Right renal pelvis (tissue), 4 donors: Measurements from ENCODE around the gene PPP1R12B. TPM values are rescaled to one million over a fixed set of nuclear protein-coding genes. Genes with fewer than 3 reads are reported as not detected.
"Not testable (repeated sequence)": the region's sequence is repeated elsewhere in the genome, so short reads cannot be mapped to it uniquely, and the experiment has no call there.

ENCODE experiments used
- DNase-seq, 4 donors: peaks; one replicate each; pipeline ENCODE4 v3.0.0-alpha.2; 2013; ENCODE audit warnings: low read depth in 4 of 4, low spot score in 3 of 4, missing footprints in 1 of 4
- polyA plus RNA-seq, 4 donors: library from polyadenylated mRNA; unstranded; fragments of 120-200 nt; gene quantifications; one replicate each; pipeline ENCODE4 v1.2.1, GENCODE V29; 2013; ENCODE audit not compliant: insufficient read length in 4 of 4

Gene PPP1R12B
- polyA plus RNA-seq, 4 donors, result 16.2 to 19.2 (median 18.4) TPM

DNA sequence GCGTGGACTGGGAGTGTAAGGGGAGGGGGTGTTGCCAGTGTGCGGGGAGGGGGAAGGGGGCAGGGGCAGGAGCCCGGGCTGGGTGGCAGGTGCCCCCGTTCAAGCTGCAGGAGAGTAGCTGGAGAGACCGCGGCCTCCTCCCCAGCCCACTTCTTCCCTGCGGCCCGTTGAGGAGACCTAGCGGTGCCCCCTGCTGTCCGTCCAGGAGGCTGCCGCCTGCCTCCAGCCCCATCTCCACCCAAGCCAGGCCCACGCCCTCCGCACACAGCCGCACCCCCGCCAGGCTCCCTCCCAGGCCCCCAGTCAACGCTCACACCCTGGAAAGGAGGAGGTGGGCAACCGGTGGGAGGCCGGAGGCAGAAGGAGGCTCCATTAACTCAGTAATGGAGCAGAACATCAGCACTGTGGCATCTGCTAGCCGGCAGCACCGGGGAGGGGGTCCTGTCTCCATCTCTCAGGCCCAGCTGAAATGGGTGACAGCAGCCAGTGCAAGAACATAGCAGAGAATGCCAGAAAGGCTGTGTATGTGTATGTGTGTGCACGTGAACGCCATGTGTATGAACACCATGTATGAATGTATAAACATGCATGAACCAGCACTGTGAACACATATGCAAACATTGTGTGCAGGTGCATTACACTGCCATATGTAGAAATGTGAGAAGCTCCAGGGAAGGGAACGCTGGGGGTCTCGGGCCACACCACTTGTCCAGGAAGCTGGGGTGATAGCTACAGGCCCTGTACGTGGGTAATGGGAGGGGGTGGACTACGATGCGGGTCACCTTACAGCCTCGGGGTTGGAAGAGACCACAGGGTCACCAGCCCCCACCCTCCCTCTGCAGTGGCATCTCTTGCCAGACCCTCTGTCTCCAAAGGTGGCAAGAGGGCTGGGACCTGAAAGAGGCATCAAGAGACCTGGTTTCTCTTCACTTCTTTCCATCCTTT, 277.2 kb downstream of the PPP1R12B start:
- DNase-seq, result no peak

DNA sequence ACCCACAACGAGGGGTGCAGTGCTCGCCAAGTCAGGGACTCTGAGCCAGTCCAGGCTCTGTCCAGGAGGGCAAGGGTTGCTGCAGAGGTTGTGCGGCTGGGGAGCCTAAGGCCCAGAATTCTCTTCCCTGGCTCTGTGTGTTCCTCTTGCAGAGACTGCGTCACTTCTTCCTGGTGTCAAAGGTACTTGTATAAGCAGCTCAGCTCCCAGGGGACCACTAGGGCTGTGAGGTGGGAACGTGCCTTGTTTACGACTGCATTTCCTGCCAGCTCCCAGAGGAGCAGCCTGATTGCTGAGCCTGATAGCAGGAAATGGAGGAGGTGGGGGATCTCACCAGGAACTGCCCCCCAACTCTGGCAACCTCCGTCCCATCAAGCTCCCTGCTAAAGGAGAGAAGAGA, 278.5 kb downstream of the PPP1R12B start:
- DNase-seq, result not testable (repeated sequence)

DNA sequence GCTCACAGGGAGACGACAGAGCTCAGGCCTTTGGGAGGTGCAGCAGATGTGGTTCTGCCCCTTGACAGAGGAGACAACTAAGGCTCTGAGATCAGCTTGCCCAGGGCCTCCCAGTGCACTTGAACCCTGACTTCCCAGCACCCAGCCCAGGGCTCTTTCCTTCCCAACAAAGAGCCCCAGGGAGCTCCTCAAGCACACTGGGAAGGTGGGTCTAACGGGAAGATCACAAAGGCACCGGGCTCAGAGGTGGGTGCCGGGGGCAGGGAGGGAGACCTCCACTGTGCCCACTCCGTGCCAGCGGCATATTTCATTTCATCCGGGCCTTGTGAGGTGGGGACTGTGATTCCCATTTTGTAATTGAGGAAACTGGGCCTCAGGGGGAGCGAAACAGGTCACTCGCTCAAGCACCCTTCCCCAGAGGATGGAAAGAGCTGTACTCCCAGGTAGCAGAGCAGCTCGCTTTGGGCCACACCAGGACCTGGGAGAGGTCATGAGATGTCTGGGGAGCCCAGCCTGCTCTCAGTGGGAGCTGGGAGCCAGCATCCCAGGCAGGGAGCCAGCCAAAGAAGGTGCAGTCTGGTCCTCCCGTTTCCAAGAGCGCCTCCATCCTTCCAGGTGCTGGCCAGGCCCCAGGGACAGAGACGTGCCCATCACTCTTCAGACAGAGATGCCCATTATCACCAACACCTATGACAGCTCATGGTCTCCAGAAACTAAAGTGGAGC, 279.5 kb downstream of the PPP1R12B start:
- DNase-seq, result no peak

- DNase-seq, result no peak
These were observed 280.2 kb downstream of the PPP1R12B start for GRCh38 chr1:202628646-202629215.

DNA sequence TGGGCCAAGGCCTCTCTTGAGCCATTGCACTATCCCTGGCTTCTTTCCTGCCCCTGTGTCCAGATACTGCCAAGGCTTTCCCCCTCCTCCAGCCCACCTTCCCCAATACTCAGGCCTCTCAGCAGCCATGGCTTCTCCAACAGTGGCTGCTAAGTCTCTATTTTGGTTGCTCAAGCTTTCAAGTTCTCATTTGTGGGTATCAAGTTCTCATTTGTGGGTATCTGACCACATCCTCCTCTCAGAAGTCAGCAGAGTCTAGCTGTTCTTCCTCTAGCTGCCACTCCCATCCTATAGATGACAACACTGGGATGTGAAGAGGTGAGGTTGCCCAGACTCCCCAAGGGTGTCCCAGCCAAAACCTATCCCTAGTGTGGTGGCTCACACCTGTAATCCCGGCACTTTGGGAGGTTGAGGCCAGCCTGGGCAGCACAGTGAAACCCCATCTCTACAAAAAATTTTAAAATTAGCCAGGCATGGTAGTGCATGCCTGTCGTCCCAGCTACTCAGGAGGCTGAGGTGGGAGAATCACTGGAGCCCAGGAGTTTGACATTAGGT, 280.8 kb downstream of the PPP1R12B start:
- DNase-seq, result not testable (repeated sequence)

- DNase-seq, result not testable (repeated sequence)
These were observed 281.6 kb downstream of the PPP1R12B start for GRCh38 chr1:202630096-202630495.

GRCh38 chr1:202630541-202630940, 282.0 kb downstream of the PPP1R12B start:
- DNase-seq, result no peak

- DNase-seq, result no peak
These were observed 282.8 kb downstream of the PPP1R12B start for GRCh38 chr1:202631076-202631923.

DNA sequence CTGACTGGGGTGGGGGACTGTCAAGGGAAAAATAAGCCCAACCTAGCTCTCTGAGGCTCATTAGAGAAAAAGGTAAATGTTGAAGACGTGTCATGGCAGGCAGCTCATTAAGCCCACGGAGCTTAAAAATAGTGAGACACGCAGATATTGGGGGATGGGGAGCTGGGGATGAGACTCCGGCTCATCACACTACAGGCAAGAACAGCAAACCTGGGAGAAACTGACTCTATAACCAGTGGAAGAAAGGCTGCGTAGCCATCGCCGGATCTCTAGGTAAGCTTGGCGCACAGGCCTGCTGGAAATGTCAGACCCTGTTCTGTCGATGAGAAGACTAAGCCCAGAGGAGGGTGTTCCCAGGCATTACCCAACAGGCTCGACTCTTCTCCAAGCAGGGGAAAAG, 283.7 kb downstream of the PPP1R12B start:
- DNase-seq, result no peak

GRCh38 chr1:202636171-202636570, 287.7 kb downstream of the PPP1R12B start:
- DNase-seq, result not testable (repeated sequence)

DNA sequence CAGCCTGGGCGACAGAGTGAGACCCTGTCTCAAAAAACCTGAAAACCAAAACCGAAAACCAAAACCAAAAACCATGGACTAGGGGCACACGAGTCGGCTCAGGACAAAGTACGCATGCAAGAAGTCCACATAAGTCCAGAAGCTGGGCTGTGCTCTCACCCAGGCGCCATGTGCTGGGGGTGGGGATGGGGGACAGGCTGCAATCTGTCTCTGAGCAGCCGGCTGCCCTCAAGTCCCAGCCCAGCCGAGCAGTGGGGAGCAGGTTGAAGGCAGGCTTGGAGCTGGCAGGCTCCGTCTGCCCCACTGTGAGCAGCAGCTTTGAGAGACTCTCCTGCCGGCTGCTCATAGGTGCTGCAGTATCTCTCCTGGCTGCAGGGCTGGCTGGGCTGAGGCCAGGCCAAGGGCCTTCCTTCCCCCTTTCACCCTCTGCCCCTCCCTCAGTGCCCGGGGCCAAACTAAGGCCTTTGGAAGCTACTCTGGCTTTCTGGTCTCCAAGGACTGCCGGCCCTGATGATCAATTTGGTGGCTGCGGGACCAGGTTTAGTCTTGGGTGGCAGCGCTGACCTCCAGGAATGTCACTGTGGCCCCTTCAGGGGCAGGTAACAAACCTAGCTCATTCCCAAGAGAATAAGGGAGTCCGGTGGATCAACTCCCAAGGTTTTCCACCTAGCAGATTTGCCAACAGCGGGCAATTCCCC, 289.0 kb downstream of the PPP1R12B start:
- not testable (repeated sequence) for DNase-seq

DNA sequence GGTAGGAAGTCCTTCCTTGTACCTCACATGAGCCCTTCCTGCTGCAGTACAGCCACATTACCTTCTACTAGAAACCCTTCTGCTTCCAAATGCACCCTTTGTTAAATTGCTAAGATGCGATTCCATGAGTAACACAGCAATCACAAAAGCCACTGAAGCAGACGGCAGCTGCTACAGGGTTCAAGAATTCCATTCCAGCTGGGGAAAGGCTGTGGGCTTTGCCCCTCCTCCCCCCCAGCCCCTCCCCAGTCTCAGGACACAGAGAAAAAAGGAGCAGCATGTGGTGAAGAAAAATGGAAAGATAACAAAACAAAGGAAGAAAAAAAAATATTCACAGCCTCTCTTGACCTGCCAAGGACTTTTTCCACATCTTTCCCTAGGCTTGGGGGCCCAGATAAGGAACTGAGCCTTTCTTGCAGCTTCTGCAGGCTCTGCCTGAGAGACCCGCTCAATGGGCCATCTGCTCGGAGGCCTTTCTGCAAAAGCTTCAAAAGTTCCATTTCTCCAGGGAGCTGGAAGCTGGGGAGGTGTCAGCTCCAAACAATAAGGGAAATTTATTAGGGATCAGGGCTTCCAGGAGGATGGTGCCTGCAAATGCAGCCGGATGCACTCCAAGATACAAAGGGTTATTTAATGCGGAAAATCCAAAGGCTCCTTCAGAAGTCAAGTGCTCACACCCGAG, 289.7 kb downstream of the PPP1R12B start:
- no peak for DNase-seq

DNA sequence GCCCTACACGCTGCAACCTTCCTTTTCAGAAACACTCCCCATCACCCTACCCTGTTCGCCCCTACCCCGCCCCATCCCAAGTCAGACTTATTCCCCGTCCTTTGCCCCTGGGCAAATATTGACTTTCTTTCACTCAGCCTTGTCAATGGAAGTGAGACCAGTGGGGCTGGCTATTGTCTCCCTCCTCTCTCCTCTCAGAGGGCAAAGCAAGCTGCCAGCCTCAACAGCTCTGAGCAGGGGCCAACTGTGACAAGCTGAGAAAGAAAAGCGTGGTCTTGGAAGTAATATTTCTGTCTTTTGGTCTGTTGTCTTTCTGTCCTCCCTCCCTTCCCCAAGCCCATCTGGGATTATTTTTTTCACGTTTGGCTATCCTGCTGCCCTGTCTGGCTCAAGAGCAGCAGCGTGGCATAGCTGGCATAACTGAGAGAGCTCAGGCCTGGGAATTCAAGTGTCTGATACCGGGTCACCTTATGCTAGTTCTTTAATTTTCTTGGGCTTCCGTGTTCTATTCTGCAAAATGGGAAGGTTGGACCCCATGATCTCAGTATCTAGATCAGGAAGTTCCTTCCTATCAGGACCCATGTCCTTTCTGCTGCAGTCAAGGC, 290.3 kb downstream of the PPP1R12B start:
- not testable (repeated sequence) for DNase-seq

GRCh38 chr1:202639500-202639899, 291.0 kb downstream of the PPP1R12B start:
- no peak for DNase-seq

GRCh38 chr1:202642212-202642611, 293.7 kb downstream of the PPP1R12B start:
- no peak for DNase-seq
